Measurements from ENCODE around the gene TBX5. TPM values are rescaled to one million over a fixed set of nuclear protein-coding genes. Genes with fewer than 3 reads are reported as not detected.

TBX5 gene
- total RNA-seq, 1 donor from 2014 or later = 2.1 TPM

- H3K4me3 ChIP-seq (ENCODE audit: low read length in 3 of 3) = no peak overlapping the region
- H3K27ac ChIP-seq (ENCODE audit: low read depth, low read length) = no peak overlapping the region
- H3K9ac ChIP-seq (ENCODE audit: low read depth in 1 of 3, low read length in 3 of 3) = no peak overlapping the region
- peaks cover 8 to 12% (median 9%) of the 10 kb centered on the region in 3 donors for H3K4me1 ChIP-seq (ENCODE audit: control insufficient read depth in 3 of 3, insufficient read depth in 3 of 3, low read length in 3 of 3)
- peaks cover 88 to 95% (median 89%) of the 10 kb centered on the region in 3 donors for H3K27me3 ChIP-seq (ENCODE audit: control insufficient read depth in 3 of 3, insufficient read depth in 3 of 3, low read length in 3 of 3)
- H3K9me3 ChIP-seq (ENCODE audit: control insufficient read depth in 3 of 3, low read length in 3 of 3) = peaks cover 0 to 3% (median 0%) of the 10 kb centered on the region in 3 donors
- no peaks in the 10 kb centered on the region for H3K36me3 ChIP-seq (ENCODE audit: control insufficient read depth in 3 of 3, insufficient read depth in 3 of 3, low read length in 3 of 3)
These were observed 1.3 kb upstream of the TBX5 start for GRCh38 chr12:114406984-114407841.

GRCh38 chr12:114406316-114406983 lies 506 bp upstream of the TBX5 start:
- H3K9me3 ChIP-seq (ENCODE audit: control insufficient read depth in 3 of 3, low read length in 3 of 3) = peaks cover 0 to 3% (median 0%) of the 10 kb centered on the region in 3 donors
- no peak overlapping the region for H3K9ac ChIP-seq (ENCODE audit: low read depth in 1 of 3, low read length in 3 of 3)
- H3K4me1 ChIP-seq (ENCODE audit: control insufficient read depth in 3 of 3, insufficient read depth in 3 of 3, low read length in 3 of 3) = peaks cover 8 to 12% (median 9%) of the 10 kb centered on the region in 3 donors
- H3K4me3 ChIP-seq (ENCODE audit: low read length in 3 of 3) = no peak overlapping the region
- H3K36me3 ChIP-seq (ENCODE audit: control insufficient read depth in 3 of 3, insufficient read depth in 3 of 3, low read length in 3 of 3) = no peaks in the 10 kb centered on the region
- peaks cover 87 to 94% (median 88%) of the 10 kb centered on the region in 3 donors for H3K27me3 ChIP-seq (ENCODE audit: control insufficient read depth in 3 of 3, insufficient read depth in 3 of 3, low read length in 3 of 3)
- H3K27ac ChIP-seq (ENCODE audit: low read depth, low read length) = no peak overlapping the region

- Histone ChIP-seq H3K4me1 (ENCODE audit: control insufficient read depth in 3 of 3, insufficient read depth in 3 of 3, low read length in 3 of 3) (peaks cover 8 to 12% (median 9%) of the 10 kb centered on the region in 3 donors), H3K27me3 (ENCODE audit: control insufficient read depth in 3 of 3, insufficient read depth in 3 of 3, low read length in 3 of 3) (peaks cover 86 to 93% (median 89%) of the 10 kb centered on the region in 3 donors), H3K36me3 (ENCODE audit: control insufficient read depth in 3 of 3, insufficient read depth in 3 of 3, low read length in 3 of 3) (no peaks in the 10 kb centered on the region), H3K27ac (ENCODE audit: low read depth, low read length) (no peak overlapping the region), H3K9me3 (ENCODE audit: control insufficient read depth in 3 of 3, low read length in 3 of 3) (peaks cover 0 to 3% (median 0%) of the 10 kb centered on the region in 3 donors), H3K9ac (ENCODE audit: low read depth in 1 of 3, low read length in 3 of 3) (no peak overlapping the region), H3K4me3 (ENCODE audit: low read length in 3 of 3) (peak overlapping the region in 1 of 3 donors; percentile 43)
These were observed 922 bp downstream of the TBX5 start for GRCh38 chr12:114404926-114405518.

GRCh38 chr12:114404083-114404925 lies 1.6 kb downstream of the TBX5 start:
- Histone ChIP-seq H3K9ac (ENCODE audit: low read depth in 1 of 3, low read length in 3 of 3) (no peak overlapping the region), H3K9me3 (ENCODE audit: control insufficient read depth in 3 of 3, low read length in 3 of 3) (peaks cover 0 to 3% (median 0%) of the 10 kb centered on the region in 3 donors), H3K4me3 (ENCODE audit: low read length in 3 of 3) (no peak overlapping the region), H3K27ac (ENCODE audit: low read depth, low read length) (no peak overlapping the region), H3K4me1 (ENCODE audit: control insufficient read depth in 3 of 3, insufficient read depth in 3 of 3, low read length in 3 of 3) (peaks cover 7 to 8% (median 8%) of the 10 kb centered on the region in 3 donors), H3K36me3 (ENCODE audit: control insufficient read depth in 3 of 3, insufficient read depth in 3 of 3, low read length in 3 of 3) (no peaks in the 10 kb centered on the region), H3K27me3 (ENCODE audit: control insufficient read depth in 3 of 3, insufficient read depth in 3 of 3, low read length in 3 of 3) (peaks cover 87 to 93% (median 91%) of the 10 kb centered on the region in 3 donors)

- Histone ChIP-seq H3K4me3 (ENCODE audit: low read length in 3 of 3) (no peak overlapping the region), H3K4me1 (ENCODE audit: control insufficient read depth in 3 of 3, insufficient read depth in 3 of 3, low read length in 3 of 3) (peaks cover 1 to 7% (median 1%) of the 10 kb centered on the region in 3 donors), H3K9me3 (ENCODE audit: control insufficient read depth in 3 of 3, low read length in 3 of 3) (peaks cover 0 to 3% (median 0%) of the 10 kb centered on the region in 3 donors), H3K9ac (ENCODE audit: low read depth in 1 of 3, low read length in 3 of 3) (no peak overlapping the region), H3K36me3 (ENCODE audit: control insufficient read depth in 3 of 3, insufficient read depth in 3 of 3, low read length in 3 of 3) (no peaks in the 10 kb centered on the region), H3K27me3 (ENCODE audit: control insufficient read depth in 3 of 3, insufficient read depth in 3 of 3, low read length in 3 of 3) (peaks cover 87 to 92% (median 89%) of the 10 kb centered on the region in 3 donors), H3K27ac (ENCODE audit: low read depth, low read length) (no peak overlapping the region)
These were observed 2.3 kb downstream of the TBX5 start for GRCh38 chr12:114403690-114404066.

GRCh38 chr12:114403011-114403689 lies 2.8 kb downstream of the TBX5 start:
- Histone ChIP-seq H3K27me3 (ENCODE audit: control insufficient read depth in 3 of 3, insufficient read depth in 3 of 3, low read length in 3 of 3) (peaks cover 87 to 92% (median 89%) of the 10 kb centered on the region in 3 donors), H3K4me1 (ENCODE audit: control insufficient read depth in 3 of 3, insufficient read depth in 3 of 3, low read length in 3 of 3) (peaks cover 0 to 5% (median 0%) of the 10 kb centered on the region in 3 donors), H3K27ac (ENCODE audit: low read depth, low read length) (no peak overlapping the region), H3K4me3 (ENCODE audit: low read length in 3 of 3) (no peak overlapping the region), H3K36me3 (ENCODE audit: control insufficient read depth in 3 of 3, insufficient read depth in 3 of 3, low read length in 3 of 3) (no peaks in the 10 kb centered on the region), H3K9me3 (ENCODE audit: control insufficient read depth in 3 of 3, low read length in 3 of 3) (peaks cover 0 to 3% (median 0%) of the 10 kb centered on the region in 3 donors), H3K9ac (ENCODE audit: low read depth in 1 of 3, low read length in 3 of 3) (no peak overlapping the region)

- H3K36me3 ChIP-seq (ENCODE audit: control insufficient read depth in 3 of 3, insufficient read depth in 3 of 3, low read length in 3 of 3) = no peaks in the 10 kb centered on the region
- H3K27me3 ChIP-seq (ENCODE audit: control insufficient read depth in 3 of 3, insufficient read depth in 3 of 3, low read length in 3 of 3) = peaks cover 87 to 92% (median 90%) of the 10 kb centered on the region in 3 donors
- H3K27ac ChIP-seq (ENCODE audit: low read depth, low read length) = no peak overlapping the region
- H3K9ac ChIP-seq (ENCODE audit: low read depth in 1 of 3, low read length in 3 of 3) = no peak overlapping the region
- no peak overlapping the region for H3K4me3 ChIP-seq (ENCODE audit: low read length in 3 of 3)
- H3K9me3 ChIP-seq (ENCODE audit: control insufficient read depth in 3 of 3, low read length in 3 of 3) = no peaks in the 10 kb centered on the region
- H3K4me1 ChIP-seq (ENCODE audit: control insufficient read depth in 3 of 3, insufficient read depth in 3 of 3, low read length in 3 of 3) = peaks cover 0 to 5% (median 0%) of the 10 kb centered on the region in 3 donors
These were observed 3.7 kb downstream of the TBX5 start for GRCh38 chr12:114402084-114402717.

GRCh38 chr12:114401328-114402083 lies 4.4 kb downstream of the TBX5 start:
- H3K9ac ChIP-seq (ENCODE audit: low read depth in 1 of 3, low read length in 3 of 3) = no peak overlapping the region
- peaks cover 87 to 92% (median 90%) of the 10 kb centered on the region in 3 donors for H3K27me3 ChIP-seq (ENCODE audit: control insufficient read depth in 3 of 3, insufficient read depth in 3 of 3, low read length in 3 of 3)
- H3K27ac ChIP-seq (ENCODE audit: low read depth, low read length) = no peak overlapping the region
- no peak overlapping the region for H3K4me3 ChIP-seq (ENCODE audit: low read length in 3 of 3)
- no peaks in the 10 kb centered on the region for H3K9me3 ChIP-seq (ENCODE audit: control insufficient read depth in 3 of 3, low read length in 3 of 3)
- H3K36me3 ChIP-seq (ENCODE audit: control insufficient read depth in 3 of 3, insufficient read depth in 3 of 3, low read length in 3 of 3) = no peaks in the 10 kb centered on the region
- H3K4me1 ChIP-seq (ENCODE audit: control insufficient read depth in 3 of 3, insufficient read depth in 3 of 3, low read length in 3 of 3) = peaks cover 0 to 5% (median 0%) of the 10 kb centered on the region in 3 donors

Measured in skeletal muscle tissue (tissue), 4 donors.